Measurements from ENCODE around the gene CABCOCO1. TPM values are rescaled to one million over a fixed set of nuclear protein-coding genes. Genes with fewer than 3 reads are reported as not detected.

Gene CABCOCO1
- total RNA-seq, 2 donors from 2014 or later: not detected

GRCh38 chr10:61618388-61618961 is 44.3 kb upstream of the CABCOCO1 start:
- ATAC-seq: no peak
- TF ChIP-seq POLR2A (IDR thresholded peaks at IDR 0.05): no peak
- TF ChIP-seq CTCF (IDR thresholded peaks at IDR 0.05): no peak
- intact Hi-C loops (cut with DNase I): no loop called here
- H3K36me3 ChIP-seq (replicated peaks in 1 of 2; ENCODE audit: insufficient read depth in 1 of 2, low read depth in 2 of 2): no peaks in the 10 kb centered on the region
- no peaks in the 10 kb centered on the region for H3K27me3 ChIP-seq
- WGBS, 2 donors: 44 to 51% methylated on average over 2 of the region's 2 CpGs
- peaks cover 4% of the 10 kb centered on the region for H3K4me1 ChIP-seq
- no peak for DNase-seq
- H3K9me3 ChIP-seq: no peaks in the 10 kb centered on the region
- no peak overlapping the region for H3K4me3 ChIP-seq
- no peak overlapping the region for H3K27ac ChIP-seq

- Histone ChIP-seq H3K9me3 (no peaks in the 10 kb centered on the region), H3K4me1 (peaks cover 4% of the 10 kb centered on the region), H3K27me3 (no peaks in the 10 kb centered on the region), H3K27ac (no peak overlapping the region), H3K4me3 (no peak overlapping the region), H3K36me3 (replicated peaks in 1 of 2; ENCODE audit: insufficient read depth in 1 of 2, low read depth in 2 of 2) (no peaks in the 10 kb centered on the region)
- no peak for DNase-seq
- ATAC-seq: no peak
- TF ChIP-seq CTCF (IDR thresholded peaks at IDR 0.05): no peak
- no peak for TF ChIP-seq POLR2A (IDR thresholded peaks at IDR 0.05)
- intact Hi-C loops (cut with DNase I): no loop called here
These were observed 42.2 kb upstream of the CABCOCO1 start for GRCh38 chr10:61620506-61620905.

GRCh38 chr10:61621605-61622051 is 41.1 kb upstream of the CABCOCO1 start:
- ATAC-seq (no peak), DNase-seq (no peak)
- H3K4me3 ChIP-seq: no peak overlapping the region
- peaks cover 4% of the 10 kb centered on the region for H3K4me1 ChIP-seq
- no peaks in the 10 kb centered on the region for H3K27me3 ChIP-seq
- no peaks in the 10 kb centered on the region for H3K36me3 ChIP-seq (replicated peaks in 1 of 2; ENCODE audit: insufficient read depth in 1 of 2, low read depth in 2 of 2)
- no peak for TF ChIP-seq POLR2A (IDR thresholded peaks at IDR 0.05)
- no peak for TF ChIP-seq CTCF (IDR thresholded peaks at IDR 0.05)
- intact Hi-C loops (cut with DNase I): no loop called here
- H3K9me3 ChIP-seq: no peaks in the 10 kb centered on the region
- 15 to 21% methylated on average over 10 of the region's 10 CpGs for WGBS, 2 donors
- H3K27ac ChIP-seq: no peak overlapping the region

- TF ChIP-seq POLR2A (IDR thresholded peaks at IDR 0.05) (no peak), CTCF (IDR thresholded peaks at IDR 0.05) (no peak)
- DNase-seq: no peak
- Histone ChIP-seq H3K9me3 (no peaks in the 10 kb centered on the region), H3K27me3 (no peaks in the 10 kb centered on the region), H3K4me3 (no peak overlapping the region), H3K4me1 (peaks cover 4% of the 10 kb centered on the region), H3K36me3 (replicated peaks in 1 of 2; ENCODE audit: insufficient read depth in 1 of 2, low read depth in 2 of 2) (no peaks in the 10 kb centered on the region), H3K27ac (no peak overlapping the region)
- ATAC-seq: no peak
- intact Hi-C loops (cut with DNase I): no loop called here
- 21 to 31% methylated on average over 4 of the region's 4 CpGs for WGBS, 2 donors
These were observed 39.6 kb upstream of the CABCOCO1 start for GRCh38 chr10:61623161-61623560.

GRCh38 chr10:61626209-61626608 is 36.5 kb upstream of the CABCOCO1 start:
- ATAC-seq: no peak
- TF ChIP-seq CTCF (IDR thresholded peaks at IDR 0.05) (no peak), POLR2A (IDR thresholded peaks at IDR 0.05) (no peak)
- Histone ChIP-seq H3K4me3 (no peak overlapping the region), H3K36me3 (replicated peaks in 1 of 2; ENCODE audit: insufficient read depth in 1 of 2, low read depth in 2 of 2) (no peaks in the 10 kb centered on the region), H3K9me3 (no peaks in the 10 kb centered on the region), H3K4me1 (peaks cover 4% of the 10 kb centered on the region), H3K27ac (no peak overlapping the region), H3K27me3 (no peaks in the 10 kb centered on the region)
- WGBS, 2 donors: 79 to 92% methylated on average over 2 of the region's 2 CpGs
- DNase-seq: no peak
- intact Hi-C loops (cut with DNase I): no loop called here

Measured in body of pancreas (tissue), 4 donors.